Activated naive CD4-positive, alpha-beta T cell treated with anti-CD3 and anti-CD28 coated beads, Interleukin-2, amount 50 U/mL, for 24 hours (primary cell): ENCODE data around the gene MYOM1.
"Not testable (repeated sequence)": the region's sequence is repeated elsewhere in the genome, so short reads cannot be mapped to it uniquely, and the experiment has no call there.

ENCODE experiments used
- H3K27ac Mint-ChIP-seq: one replicate; pipeline ENCODE4 v1.8.0; 2021; ENCODE audit warnings: mild to moderate bottlenecking, mixed read lengths
- H3K27me3 Mint-ChIP-seq: one replicate; pipeline ENCODE4 v1.8.0; 2021; ENCODE audit warnings: mixed read lengths
- H3K36me3 Mint-ChIP-seq: one replicate; pipeline ENCODE4 v1.8.0; 2021; ENCODE audit warnings: mixed read lengths
- H3K4me1 Mint-ChIP-seq: one replicate; pipeline ENCODE4 v1.8.0; 2021; ENCODE audit warnings: mixed read lengths
- H3K4me3 Mint-ChIP-seq: one replicate; pipeline ENCODE4 v1.8.0; 2021; ENCODE audit warnings: mild to moderate bottlenecking, mixed read lengths
- H3K9me3 Mint-ChIP-seq: one replicate; pipeline ENCODE4 v1.8.0; 2021; ENCODE audit warnings: mixed read lengths

Gene MYOM1

GRCh38 chr18:3234457-3234856, 14.7 kb upstream of the MYOM1 start:
- Mint-ChIP-seq H3K9me3 (no peaks in the 10 kb centered on the region), H3K27me3 (no peaks in the 10 kb centered on the region), H3K36me3 (no peaks in the 10 kb centered on the region), H3K27ac (no peak overlapping the region), H3K4me1 (peaks cover 6% of the 10 kb centered on the region), H3K4me3 (no peak overlapping the region)

DNA sequence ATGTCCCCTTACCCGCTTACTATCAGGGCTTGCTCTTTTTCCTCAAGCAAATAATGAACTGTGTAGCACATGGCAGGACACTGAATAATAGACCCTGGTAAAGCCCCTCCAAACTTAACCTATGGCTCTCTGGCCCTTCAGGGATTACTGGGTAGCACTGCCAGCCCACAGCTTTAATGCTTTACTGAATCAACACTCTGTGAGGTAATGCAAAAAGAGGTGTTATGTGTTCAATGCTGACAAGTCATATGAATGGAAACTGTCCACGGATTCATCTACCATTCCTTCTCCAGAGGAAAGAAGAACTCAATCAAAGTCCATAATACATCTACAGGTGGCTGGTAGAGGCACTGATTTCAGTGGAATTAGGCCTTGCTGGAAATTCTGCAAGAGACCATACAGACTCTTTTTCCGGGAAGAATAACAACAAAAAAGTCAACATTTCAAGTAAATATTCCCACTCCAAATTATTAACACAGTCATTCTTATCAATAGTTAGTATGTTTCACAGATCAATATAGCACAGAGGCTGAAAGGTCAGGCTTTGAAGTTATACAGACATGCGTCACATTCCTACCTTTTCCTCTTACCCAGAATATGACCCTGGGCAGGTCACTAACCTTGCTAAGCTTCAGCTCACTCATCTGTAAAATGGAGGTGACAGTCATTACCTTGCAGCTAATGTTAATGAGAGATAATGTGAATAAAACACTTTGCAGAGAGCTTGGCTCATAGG, 13.8 kb upstream of the MYOM1 start:
- no peak overlapping the region for H3K4me3 Mint-ChIP-seq
- peaks cover under 1% of the 10 kb centered on the region for H3K4me1 Mint-ChIP-seq
- H3K27ac Mint-ChIP-seq: no peak overlapping the region
- H3K36me3 Mint-ChIP-seq: no peaks in the 10 kb centered on the region
- no peaks in the 10 kb centered on the region for H3K9me3 Mint-ChIP-seq
- no peaks in the 10 kb centered on the region for H3K27me3 Mint-ChIP-seq

- H3K36me3 Mint-ChIP-seq: no peaks in the 10 kb centered on the region
These were observed 13.2 kb upstream of the MYOM1 start for GRCh38 chr18:3233004-3233403.

GRCh38 chr18:3230401-3231334, 10.9 kb upstream of the MYOM1 start:
- no peaks in the 10 kb centered on the region for H3K27me3 Mint-ChIP-seq
- H3K4me1 Mint-ChIP-seq: no peaks in the 10 kb centered on the region
- H3K4me3 Mint-ChIP-seq: no peak overlapping the region
- no peak overlapping the region for H3K27ac Mint-ChIP-seq
- H3K36me3 Mint-ChIP-seq: no peaks in the 10 kb centered on the region
- no peaks in the 10 kb centered on the region for H3K9me3 Mint-ChIP-seq

More at GRCh38 chr18:3233004-3233403, 13.2 kb upstream of the MYOM1 start:
- no peaks in the 10 kb centered on the region for H3K27me3 Mint-ChIP-seq
- H3K4me1 Mint-ChIP-seq: no peaks in the 10 kb centered on the region
- no peak overlapping the region for H3K4me3 Mint-ChIP-seq
- no peak overlapping the region for H3K27ac Mint-ChIP-seq
- H3K9me3 Mint-ChIP-seq: no peaks in the 10 kb centered on the region

GRCh38 chr18:3226048-3226447, 6.3 kb upstream of the MYOM1 start:
- no peaks in the 10 kb centered on the region for H3K27me3 Mint-ChIP-seq
- H3K9me3 Mint-ChIP-seq: no peaks in the 10 kb centered on the region
- no peak overlapping the region for H3K4me3 Mint-ChIP-seq
- H3K36me3 Mint-ChIP-seq: no peaks in the 10 kb centered on the region
- no peaks in the 10 kb centered on the region for H3K4me1 Mint-ChIP-seq
- H3K27ac Mint-ChIP-seq: no peak overlapping the region

DNA sequence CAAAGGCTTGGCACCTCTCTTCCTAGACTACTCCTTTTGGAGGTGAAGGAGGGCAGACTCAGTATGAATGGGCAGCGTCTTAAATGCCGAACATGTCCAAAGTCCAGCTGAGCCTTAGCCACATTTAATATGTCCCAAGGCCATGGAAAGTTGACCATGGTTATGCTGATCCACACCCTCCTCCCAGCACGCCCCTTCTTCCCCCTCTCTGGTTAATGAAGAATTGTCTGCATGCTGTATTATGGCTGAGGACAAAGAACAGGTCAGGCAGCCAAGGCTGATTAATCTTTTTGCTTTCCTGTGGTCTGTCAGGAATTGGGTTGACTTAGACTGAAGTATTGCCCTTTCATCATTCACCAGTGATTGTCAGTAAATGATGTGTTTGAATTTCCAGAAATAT, 5.8 kb upstream of the MYOM1 start:
- H3K4me3 Mint-ChIP-seq: no peak overlapping the region
- H3K27ac Mint-ChIP-seq: no peak overlapping the region
- no peaks in the 10 kb centered on the region for H3K36me3 Mint-ChIP-seq
- H3K27me3 Mint-ChIP-seq: no peaks in the 10 kb centered on the region
- no peaks in the 10 kb centered on the region for H3K9me3 Mint-ChIP-seq
- H3K4me1 Mint-ChIP-seq: no peaks in the 10 kb centered on the region

DNA sequence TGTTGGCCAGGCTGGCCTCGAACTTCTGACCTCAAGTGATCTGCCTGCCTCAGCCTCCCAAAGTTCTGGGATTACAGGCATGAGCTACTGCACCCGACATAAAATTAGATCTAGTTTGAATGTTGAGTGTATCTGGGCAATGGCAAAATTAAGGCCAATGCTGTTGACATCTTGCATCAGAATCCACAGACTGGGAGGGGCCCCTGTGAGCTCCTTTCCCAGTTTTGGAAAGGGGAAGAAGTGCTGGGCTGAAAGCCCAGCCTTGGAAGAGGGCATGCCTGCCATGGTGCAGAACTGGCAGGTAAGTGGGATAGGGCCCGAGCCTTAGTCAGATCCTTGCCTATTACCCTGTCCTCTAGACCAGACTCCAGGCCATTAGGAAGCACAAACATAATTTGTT, 4.5 kb upstream of the MYOM1 start:
- H3K4me3 Mint-ChIP-seq: no peak overlapping the region
- H3K4me1 Mint-ChIP-seq: no peaks in the 10 kb centered on the region
- no peak overlapping the region for H3K27ac Mint-ChIP-seq
- H3K9me3 Mint-ChIP-seq: no peaks in the 10 kb centered on the region
- no peaks in the 10 kb centered on the region for H3K36me3 Mint-ChIP-seq
- no peaks in the 10 kb centered on the region for H3K27me3 Mint-ChIP-seq

DNA sequence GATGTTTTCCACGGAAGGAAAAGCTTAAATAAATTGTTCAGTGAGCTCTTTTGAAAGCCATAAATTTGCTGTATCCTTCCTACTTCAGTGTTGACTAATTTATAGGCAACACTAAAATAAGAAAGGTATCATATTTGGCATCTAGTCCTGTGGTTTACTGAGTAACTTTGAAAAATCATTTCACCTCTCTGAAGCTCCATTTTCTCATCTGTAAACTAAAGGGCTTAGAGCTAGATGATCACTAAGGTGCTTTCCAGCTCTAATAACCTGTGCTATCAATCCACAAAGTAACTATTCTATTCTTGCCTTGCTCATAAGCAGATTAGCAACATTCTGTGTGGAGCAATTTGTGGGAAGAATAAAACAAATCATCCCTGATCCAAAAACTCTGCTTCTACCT, 3.6 kb upstream of the MYOM1 start:
- Mint-ChIP-seq H3K27me3 (no peaks in the 10 kb centered on the region), H3K27ac (no peak overlapping the region), H3K9me3 (no peaks in the 10 kb centered on the region), H3K36me3 (no peaks in the 10 kb centered on the region), H3K4me3 (no peak overlapping the region), H3K4me1 (no peaks in the 10 kb centered on the region)

DNA sequence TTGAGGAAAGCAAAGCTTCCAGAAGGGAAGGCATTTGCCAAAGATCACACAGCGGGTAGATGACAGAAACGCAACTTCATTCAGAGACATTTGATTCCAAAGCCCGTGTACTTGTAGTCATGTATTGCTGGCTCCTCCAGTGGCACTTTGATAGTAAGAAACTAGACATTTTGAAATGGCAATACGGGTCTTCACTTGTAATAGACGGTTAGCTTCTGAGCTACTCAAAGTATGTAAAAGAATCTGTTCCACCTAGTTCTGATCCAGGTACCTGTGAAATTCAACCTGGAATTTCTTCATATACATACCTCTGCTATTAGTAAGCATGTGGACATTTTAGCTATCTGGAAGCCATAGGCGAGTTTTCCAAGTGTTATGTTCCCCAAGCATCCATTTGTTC, 1.7 kb upstream of the MYOM1 start:
- no peak overlapping the region for H3K4me3 Mint-ChIP-seq

GRCh38 chr18:3220868-3221267, 1.1 kb upstream of the MYOM1 start:
- H3K4me1 Mint-ChIP-seq, H3K36me3 Mint-ChIP-seq, H3K27ac Mint-ChIP-seq, H3K4me3 Mint-ChIP-seq, H3K9me3 Mint-ChIP-seq, H3K27me3 Mint-ChIP-seq: not testable (repeated sequence)

More for the DNA sequence above, 1.7 kb upstream of the MYOM1 start:
- Mint-ChIP-seq H3K4me1 (no peaks in the 10 kb centered on the region), H3K27ac (no peak overlapping the region), H3K36me3 (peaks cover 2% of the 10 kb centered on the region), H3K9me3 (no peaks in the 10 kb centered on the region), H3K27me3 (no peaks in the 10 kb centered on the region)

DNA sequence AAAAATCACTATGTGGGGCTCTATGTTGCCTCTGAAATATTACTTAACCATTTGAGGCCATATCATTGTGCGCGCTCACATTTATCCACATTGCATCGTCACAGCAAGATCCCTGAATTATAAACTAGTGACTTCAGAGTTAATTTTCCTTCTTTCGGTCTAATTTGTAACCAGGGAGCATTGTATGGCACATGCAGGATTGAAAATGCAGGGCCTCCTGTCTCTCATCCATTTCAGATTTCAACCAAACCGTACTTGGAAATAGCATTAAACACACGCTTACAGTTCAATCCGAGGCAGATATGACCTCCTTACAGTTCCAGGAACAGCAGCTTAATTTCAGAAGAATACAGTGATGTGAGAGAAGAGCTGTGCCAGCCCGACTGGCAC, 532 bp downstream of the MYOM1 start:
- Mint-ChIP-seq H3K4me1 (peaks cover 1% of the 10 kb centered on the region), H3K4me3 (no peak overlapping the region), H3K36me3 (peaks cover 2% of the 10 kb centered on the region), H3K27me3 (no peaks in the 10 kb centered on the region), H3K27ac (no peak overlapping the region), H3K9me3 (no peaks in the 10 kb centered on the region)

DNA sequence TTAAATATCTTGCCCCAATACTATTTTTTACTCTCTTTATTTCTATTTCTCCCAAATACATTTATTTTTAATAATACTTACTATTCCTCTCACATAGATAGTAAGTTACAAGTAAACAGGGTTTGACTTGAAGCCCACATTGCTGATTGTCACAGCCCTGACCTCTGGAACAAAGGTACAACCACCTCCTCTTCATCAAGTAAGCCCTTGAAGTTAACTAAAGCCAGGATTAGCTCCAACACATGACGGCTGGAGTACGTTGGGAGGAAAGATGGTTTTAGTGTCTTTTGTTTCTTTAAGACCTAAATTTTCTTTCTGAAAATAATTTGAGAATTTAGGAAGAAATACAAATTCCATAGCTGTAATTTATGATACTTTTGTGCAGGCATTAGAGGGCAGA, 949 bp downstream of the MYOM1 start:
- peaks cover 2% of the 10 kb centered on the region for H3K36me3 Mint-ChIP-seq
- no peaks in the 10 kb centered on the region for H3K27me3 Mint-ChIP-seq
- peaks cover 4% of the 10 kb centered on the region for H3K4me1 Mint-ChIP-seq
- H3K4me3 Mint-ChIP-seq: no peak overlapping the region
- H3K9me3 Mint-ChIP-seq: no peaks in the 10 kb centered on the region
- no peak overlapping the region for H3K27ac Mint-ChIP-seq

DNA sequence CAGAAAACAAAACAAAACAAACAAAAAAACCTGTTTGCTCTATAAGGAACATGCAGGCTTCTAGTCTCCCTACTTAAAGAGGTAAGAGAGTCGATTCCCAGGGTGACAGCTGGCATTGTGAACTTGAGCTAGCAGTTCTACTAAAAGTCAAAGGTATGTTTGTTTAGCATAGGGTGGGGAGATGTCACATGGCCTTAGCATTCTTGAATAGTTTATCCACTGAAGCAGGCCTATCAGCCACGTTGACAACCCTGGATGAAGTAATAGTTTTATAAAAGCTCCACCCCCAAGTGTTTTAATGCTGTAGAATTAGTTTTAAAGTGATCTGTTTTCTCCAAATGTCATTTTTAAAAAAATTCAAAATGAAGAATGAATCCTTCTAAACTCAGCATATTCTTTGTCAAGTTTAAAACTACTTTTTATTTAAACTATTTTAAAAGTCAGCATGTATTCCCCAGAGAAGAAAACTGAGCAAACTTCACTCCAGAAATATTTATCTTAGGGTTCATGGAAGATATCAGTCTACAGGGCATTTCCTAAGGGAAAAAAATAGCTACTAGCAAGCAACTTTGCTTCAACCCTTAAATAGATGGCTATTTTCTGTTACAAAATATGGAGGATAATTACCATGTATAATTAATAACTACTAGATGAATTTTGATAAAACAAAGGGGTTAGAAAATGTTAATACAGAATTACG, 1.7 kb downstream of the MYOM1 start:
- no peak overlapping the region for H3K4me3 Mint-ChIP-seq

GRCh38 chr18:3216987-3217386, 2.8 kb downstream of the MYOM1 start:
- no peak overlapping the region for H3K4me3 Mint-ChIP-seq
- H3K27ac Mint-ChIP-seq: no peak overlapping the region

More for the DNA sequence above, 1.7 kb downstream of the MYOM1 start:
- Mint-ChIP-seq H3K27ac (no peak overlapping the region), H3K4me1 (peaks cover 12% of the 10 kb centered on the region), H3K36me3 (peaks cover 2% of the 10 kb centered on the region), H3K9me3 (no peaks in the 10 kb centered on the region), H3K27me3 (no peaks in the 10 kb centered on the region)

GRCh38 chr18:3214855-3215637, 4.7 kb downstream of the MYOM1 start:
- Mint-ChIP-seq H3K27ac (no peak overlapping the region), H3K4me3 (no peak overlapping the region), H3K4me1 (peaks cover 16% of the 10 kb centered on the region), H3K27me3 (no peaks in the 10 kb centered on the region), H3K9me3 (no peaks in the 10 kb centered on the region), H3K36me3 (peaks cover 5% of the 10 kb centered on the region)

More at GRCh38 chr18:3216987-3217386, 2.8 kb downstream of the MYOM1 start:
- peaks cover 2% of the 10 kb centered on the region for H3K36me3 Mint-ChIP-seq
- no peaks in the 10 kb centered on the region for H3K9me3 Mint-ChIP-seq
- H3K4me1 Mint-ChIP-seq: peaks cover 16% of the 10 kb centered on the region
- H3K27me3 Mint-ChIP-seq: no peaks in the 10 kb centered on the region
